ENCODE measurements around the gene GABBR2. TPM values are rescaled to one million over a fixed set of nuclear protein-coding genes. Genes with fewer than 3 reads are reported as not detected.

Gene GABBR2
- not detected in 2 replicates for total RNA-seq

DNA sequence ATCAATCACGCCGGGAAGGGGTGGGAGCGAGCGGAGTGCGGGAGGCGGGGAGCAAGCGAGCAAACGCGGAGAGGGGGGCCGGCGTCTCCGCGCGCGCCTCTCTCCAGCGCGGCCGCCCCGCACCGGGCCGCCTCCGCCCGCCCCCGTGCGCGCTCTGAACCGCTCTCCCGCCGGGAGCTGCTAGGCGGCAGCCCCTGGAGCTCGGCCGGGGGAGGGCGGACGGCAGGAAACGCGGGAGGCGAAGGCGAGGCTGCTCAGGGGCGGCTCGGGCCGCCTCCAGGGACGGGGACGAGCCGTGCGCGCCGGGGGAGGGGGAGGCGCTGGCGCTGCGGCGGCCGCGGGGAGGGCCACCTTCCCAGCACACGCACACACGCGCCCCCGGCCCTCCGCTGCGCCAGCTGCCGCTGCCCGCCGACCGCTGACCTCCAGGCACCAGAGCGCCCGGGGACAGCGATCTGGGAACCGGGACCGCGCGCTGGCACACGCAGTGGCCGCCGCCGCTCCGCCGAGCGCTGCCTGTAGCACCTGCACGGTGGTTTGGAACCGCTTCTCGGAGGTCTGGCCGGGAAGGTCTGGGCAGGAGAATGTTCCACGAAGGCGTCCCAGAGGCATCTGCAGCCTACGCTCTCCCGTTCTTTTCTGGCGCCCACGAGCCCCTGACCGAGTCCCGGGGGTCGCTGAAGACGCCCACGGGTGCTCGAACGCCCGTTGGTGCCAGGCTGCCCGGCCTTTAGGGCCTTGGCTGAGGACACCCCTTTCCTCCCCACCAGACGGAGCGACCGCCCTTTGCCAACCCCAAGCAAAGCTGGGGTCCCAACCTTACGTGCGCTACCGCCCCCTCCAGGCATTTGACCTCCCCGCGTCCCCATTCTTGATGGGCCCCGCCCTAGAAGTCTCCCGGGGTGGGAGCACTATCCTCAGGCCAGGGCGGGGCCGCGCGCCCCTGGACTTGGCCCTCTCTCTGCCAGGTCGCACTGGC is at the start of gene GABBR2:
Gene GABBR2 (minus strand): TSS at position 3 of the 979 bp plus-strand sequence. CDS start 198 bp downstream, outside the sequence.
- TF ChIP-seq, protein P1, sequence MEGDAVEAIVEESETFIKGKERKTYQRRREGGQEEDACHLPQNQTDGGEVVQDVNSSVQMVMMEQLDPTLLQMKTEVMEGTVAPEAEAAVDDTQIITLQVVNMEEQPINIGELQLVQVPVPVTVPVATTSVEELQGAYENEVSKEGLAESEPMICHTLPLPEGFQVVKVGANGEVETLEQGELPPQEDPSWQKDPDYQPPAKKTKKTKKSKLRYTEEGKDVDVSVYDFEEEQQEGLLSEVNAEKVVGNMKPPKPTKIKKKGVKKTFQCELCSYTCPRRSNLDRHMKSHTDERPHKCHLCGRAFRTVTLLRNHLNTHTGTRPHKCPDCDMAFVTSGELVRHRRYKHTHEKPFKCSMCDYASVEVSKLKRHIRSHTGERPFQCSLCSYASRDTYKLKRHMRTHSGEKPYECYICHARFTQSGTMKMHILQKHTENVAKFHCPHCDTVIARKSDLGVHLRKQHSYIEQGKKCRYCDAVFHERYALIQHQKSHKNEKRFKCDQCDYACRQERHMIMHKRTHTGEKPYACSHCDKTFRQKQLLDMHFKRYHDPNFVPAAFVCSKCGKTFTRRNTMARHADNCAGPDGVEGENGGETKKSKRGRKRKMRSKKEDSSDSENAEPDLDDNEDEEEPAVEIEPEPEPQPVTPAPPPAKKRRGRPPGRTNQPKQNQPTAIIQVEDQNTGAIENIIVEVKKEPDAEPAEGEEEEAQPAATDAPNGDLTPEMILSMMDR (IDR thresholded peaks at IDR 0.05; ENCODE audit: insufficient read depth, low read length, severe bottlenecking): no peak
- H3K27me3 ChIP-seq (ENCODE audit: control insufficient read depth, insufficient read depth, low read length): peaks cover 37% of the 10 kb centered on the region
- no peak within 1 kb of the TSS for H3K4me3 ChIP-seq (ENCODE audit: low read depth, low read length)
- no peaks in the 10 kb centered on the region for H3K36me3 ChIP-seq (ENCODE audit: control insufficient read depth, insufficient read depth, low read length)
- DNase-seq (ENCODE audit: low read depth): no peak
- no peak for FAIRE-seq

DNA sequence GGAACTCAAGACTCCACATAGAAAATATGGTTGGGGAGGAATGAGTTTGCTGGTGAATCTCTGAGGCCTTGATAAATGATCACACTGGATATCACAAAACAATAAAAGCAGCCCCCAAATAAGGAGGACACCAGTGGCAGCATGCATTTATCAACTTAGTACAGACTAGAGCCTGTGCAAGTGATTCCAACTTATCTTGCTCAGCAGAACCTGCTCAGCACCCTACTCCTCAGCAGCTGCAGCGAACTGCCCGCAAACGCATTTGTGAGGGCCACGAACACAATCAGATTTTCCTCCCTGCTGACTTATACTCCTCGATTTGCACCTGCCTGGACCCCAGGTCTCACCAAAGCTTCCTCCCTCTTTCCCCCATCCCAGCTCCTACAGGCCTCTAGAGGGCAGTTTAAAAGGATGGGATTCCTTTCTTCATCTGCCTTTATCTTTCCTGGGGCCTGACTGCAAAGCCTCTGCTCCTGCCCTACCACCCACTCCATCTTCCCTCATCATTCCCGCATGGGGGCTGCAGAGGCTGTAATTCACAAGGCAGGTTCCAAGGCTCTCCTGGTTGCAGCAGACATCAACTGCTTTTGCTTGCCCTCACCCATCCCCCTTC is 46.4 kb upstream of the GABBR2 start:
- Histone ChIP-seq H3K36me3 (ENCODE audit: control insufficient read depth, insufficient read depth, low read length) (peaks cover 7% of the 10 kb centered on the region), H3K4me3 (ENCODE audit: low read depth, low read length) (no peak overlapping the region), H3K27me3 (ENCODE audit: control insufficient read depth, insufficient read depth, low read length) (no peaks in the 10 kb centered on the region)
- FAIRE-seq: no peak
- TF ChIP-seq, protein P1 (IDR thresholded peaks at IDR 0.05; ENCODE audit: insufficient read depth, low read length, severe bottlenecking): no peak
- DNase-seq (ENCODE audit: low read depth): no peak

DNA sequence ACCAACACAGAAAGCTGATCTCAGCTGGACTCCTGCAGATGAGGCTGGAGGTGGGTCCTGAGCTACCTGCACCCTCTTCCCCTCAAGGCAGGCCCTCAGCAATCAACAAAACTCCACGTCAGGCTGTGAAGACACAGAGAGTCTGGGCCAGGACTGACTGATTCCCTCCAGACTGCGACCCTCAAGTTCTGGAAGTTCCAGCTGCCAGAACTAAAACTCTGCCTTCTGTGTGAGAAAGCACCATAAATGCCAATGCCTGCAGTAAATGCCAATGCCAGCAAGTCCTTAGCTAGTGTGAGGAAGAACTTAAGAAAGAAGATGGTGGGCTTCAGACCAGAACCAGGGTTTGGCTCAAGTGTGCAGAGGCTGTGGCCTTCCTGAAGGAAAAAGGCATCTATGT is 42.5 kb upstream of the GABBR2 start:
- TF ChIP-seq, protein P1 (IDR thresholded peaks at IDR 0.05; ENCODE audit: insufficient read depth, low read length, severe bottlenecking): no peak
- no peak overlapping the region for H3K4me3 ChIP-seq (ENCODE audit: low read depth, low read length)
- no peak for FAIRE-seq
- no peaks in the 10 kb centered on the region for H3K27me3 ChIP-seq (ENCODE audit: control insufficient read depth, insufficient read depth, low read length)
- no peak for DNase-seq (ENCODE audit: low read depth)
- H3K36me3 ChIP-seq (ENCODE audit: control insufficient read depth, insufficient read depth, low read length): peaks cover 9% of the 10 kb centered on the region

DNA sequence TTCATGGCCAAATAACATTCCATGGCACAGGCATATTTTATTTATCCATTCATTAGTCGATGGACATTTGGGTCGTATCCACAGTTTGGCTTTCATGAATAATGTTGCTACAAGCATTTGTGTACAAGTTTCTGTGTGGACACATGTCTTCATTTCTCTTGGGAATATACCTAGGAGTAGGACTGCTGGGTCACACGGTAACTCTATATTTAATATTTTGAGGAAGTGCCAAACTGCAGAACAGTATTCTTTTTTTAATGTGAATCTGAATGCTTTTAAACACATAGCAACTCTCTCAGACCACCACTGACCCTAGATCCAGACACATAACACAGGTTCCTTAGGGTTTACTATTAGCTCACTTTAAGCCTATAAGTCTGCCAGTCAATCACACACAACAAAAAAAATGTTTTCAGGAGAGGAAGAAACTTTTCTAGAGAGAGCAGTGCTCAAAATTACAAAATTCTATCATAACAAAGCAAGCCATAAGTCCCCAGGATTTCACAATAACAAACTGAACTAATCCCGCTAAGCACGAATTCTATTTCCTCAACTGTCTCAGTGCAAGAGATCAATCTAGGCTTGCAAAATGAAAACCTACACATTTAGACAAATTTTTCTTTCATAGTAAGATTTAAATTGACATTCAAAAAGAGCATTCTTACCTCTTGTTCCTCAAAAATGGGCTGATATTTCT is 41.8 kb upstream of the GABBR2 start:
- TF ChIP-seq, protein P1 (IDR thresholded peaks at IDR 0.05; ENCODE audit: insufficient read depth, low read length, severe bottlenecking): no peak
- DNase-seq (ENCODE audit: low read depth): no peak
- H3K4me3 ChIP-seq (ENCODE audit: low read depth, low read length): no peak overlapping the region
- H3K36me3 ChIP-seq (ENCODE audit: control insufficient read depth, insufficient read depth, low read length): peaks cover 9% of the 10 kb centered on the region
- H3K27me3 ChIP-seq (ENCODE audit: control insufficient read depth, insufficient read depth, low read length): no peaks in the 10 kb centered on the region
- no peak for FAIRE-seq

DNA sequence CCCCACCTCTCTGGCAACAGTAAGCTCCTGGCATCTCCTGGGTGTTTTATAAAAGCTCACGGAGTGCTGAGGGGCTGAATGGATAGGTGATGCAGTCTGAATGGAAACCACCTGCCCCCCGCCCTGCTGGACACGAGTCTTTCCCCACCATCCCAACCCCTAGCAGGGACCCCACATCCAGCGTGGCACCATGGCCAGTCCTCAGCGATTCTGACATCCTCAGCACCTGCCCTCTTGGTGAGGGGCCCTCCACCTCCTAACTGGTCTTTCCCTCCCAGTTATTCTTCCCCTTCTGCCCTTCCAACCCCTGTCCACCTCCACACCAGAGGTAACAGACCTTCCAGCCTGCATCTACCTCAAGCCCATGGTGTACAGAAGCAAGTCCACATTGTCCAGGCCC is 38.7 kb upstream of the GABBR2 start:
- TF ChIP-seq, protein P1 (IDR thresholded peaks at IDR 0.05; ENCODE audit: insufficient read depth, low read length, severe bottlenecking): no peak
- FAIRE-seq (peak; percentile 36), DNase-seq (ENCODE audit: low read depth) (no peak)
- peaks cover 10% of the 10 kb centered on the region for H3K36me3 ChIP-seq (ENCODE audit: control insufficient read depth, insufficient read depth, low read length)
- H3K4me3 ChIP-seq (ENCODE audit: low read depth, low read length): no peak overlapping the region
- H3K27me3 ChIP-seq (ENCODE audit: control insufficient read depth, insufficient read depth, low read length): no peaks in the 10 kb centered on the region

All from bronchial epithelial cell (primary cell).